NCI-H187 (cell line): Measurements from ENCODE around the gene HYAL3.
"Not testable (repeated sequence)": the region's sequence is repeated elsewhere in the genome, so short reads cannot be mapped to it uniquely, and the experiment has no call there.

Experiments
- DNase-seq, 2 experiments: peaks; one replicate each; lab custom pipeline; 2025; lab: John Stamatoyannopoulos, UW

HYAL3 gene

DNA sequence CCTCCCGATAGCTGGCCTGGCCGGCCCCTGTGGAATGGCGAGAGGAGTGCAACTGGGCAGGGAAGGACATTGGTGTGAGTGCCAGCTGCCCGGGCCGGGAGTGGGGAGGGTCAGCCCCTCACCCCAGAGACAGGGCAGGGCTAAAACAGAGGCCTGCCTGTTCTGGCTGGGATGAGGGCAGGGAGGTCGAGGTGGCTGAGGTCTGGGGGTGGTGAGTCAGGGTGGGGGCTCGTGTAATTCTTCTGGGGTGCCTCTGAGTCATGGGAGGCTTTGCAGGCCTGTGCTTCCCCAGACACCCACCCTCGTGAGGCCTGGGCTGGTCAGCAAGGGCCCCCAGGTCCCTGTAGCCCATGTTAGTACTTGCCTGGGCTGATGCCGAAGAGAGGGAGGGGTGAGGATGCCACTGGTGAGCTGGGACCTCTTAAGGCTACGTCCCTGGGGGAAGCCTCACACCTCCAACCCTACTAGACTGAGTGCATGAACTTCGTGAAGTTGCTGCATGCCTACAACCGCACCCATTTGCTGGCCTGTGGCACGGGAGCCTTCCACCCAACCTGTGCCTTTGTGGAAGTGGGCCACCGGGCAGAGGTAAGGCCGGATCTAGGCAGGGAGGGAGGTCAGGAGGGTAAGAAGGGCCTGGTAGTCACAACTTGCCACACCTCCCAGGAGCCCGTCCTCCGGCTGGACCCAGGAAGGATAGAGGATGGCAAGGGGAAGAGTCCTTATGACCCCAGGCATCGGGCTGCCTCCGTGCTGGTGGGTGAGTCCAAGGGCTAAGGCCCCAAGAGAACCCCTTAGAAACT is 28.6 kb downstream of the HYAL3 start:
- no peak for DNase-seq

DNA sequence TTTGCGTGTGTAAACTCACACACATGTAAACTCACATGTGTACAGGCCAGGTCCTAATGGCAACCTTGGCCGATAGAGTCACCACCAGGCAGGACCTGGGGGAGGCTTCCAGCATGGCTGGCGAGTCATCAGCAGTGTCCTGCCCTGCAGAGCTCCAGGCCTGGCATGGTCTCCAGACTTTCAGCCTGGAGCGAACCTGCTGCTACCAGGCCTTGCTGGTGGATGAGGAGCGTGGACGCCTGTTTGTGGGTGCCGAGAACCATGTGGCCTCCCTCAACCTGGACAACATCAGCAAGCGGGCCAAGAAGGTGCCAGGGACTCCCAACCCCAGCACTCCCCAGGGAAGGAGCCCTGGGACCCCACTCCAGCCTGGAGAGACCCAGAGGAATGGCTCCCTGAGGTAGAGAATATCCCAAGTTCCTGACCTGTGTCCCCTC is 29.2 kb downstream of the HYAL3 start:
- no peak for DNase-seq

DNA sequence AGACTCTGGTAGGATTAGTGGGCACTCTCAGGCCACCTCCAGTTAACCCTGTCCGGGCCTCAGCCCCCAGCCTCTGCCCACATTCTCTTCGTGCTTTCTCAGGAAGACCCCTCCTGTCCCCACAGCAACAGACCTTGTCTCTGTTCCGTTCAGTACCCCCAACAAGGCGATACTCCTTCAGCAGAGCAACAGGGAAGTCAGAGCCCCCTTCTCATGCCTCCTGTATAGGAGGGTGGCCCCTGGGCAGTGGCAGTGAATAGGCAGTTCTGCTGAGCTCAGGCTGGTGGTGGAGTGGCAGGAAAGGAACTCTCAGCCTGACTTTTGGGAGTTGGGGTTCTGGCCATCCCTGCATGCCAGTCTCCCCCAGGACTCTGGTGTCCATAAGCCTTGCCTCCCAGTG is 29.7 kb downstream of the HYAL3 start:
- DNase-seq, result no peak

DNA sequence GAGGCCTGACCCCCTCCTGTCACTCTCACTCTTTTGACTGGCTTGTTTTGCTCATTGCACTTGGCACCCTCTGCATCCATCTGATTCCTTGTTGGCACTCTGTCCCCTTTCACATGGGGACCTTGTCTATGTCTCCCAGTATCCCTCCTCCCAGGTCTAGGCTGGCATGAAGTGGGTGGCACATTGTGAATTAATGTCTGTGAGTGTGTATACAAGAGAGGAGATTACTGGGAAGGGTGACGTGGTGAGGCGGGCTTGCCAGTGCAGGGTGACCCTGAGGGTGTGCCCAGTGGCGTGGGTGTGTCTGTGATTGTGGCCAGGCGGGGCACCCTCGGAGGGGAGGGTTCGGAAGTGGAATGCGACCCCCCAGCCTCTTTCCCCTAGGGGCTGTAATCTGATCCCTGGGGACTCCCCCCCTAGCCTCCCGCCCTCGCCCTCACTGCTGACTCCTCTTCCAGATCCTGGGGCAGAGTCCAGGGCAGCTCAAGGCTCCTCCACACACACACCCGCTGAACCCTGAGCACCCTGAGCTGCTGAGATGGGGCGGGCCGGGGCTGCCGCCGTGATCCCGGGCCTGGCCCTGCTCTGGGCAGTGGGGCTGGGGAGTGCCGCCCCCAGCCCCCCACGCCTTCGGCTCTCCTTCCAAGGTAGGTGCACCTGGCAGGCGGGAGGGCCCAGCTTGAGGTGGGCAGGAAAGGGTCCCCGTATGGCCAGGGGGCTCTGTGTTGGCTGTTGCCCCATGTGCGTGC is 30.3 kb downstream of the HYAL3 start, which contains the start of gene SEMA3B:
Gene SEMA3B, plus strand, starts transcription at position 445 of the 749 bp plus-strand sequence. Its CDS starts 94 bp downstream, at position 539.
- DNase-seq, result no peak

DNA sequence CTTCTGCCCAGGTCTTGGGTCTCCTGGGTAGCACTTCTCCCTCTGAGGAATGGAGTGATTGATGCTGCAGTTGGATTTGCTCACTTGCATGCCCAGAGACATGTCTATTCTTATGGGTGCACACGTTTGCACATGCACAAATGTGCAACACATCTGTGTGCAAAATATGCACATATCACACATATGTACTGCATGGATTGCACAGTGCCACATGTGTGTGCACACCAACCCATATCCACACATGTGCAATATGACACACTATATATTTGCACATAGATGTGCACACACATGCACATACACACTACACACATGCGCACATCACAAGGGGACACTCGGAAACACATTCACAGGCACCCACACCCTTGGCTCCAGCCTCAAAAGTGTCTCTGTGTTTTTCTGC is 30.9 kb downstream of the HYAL3 start:
- DNase-seq, result no peak

DNA sequence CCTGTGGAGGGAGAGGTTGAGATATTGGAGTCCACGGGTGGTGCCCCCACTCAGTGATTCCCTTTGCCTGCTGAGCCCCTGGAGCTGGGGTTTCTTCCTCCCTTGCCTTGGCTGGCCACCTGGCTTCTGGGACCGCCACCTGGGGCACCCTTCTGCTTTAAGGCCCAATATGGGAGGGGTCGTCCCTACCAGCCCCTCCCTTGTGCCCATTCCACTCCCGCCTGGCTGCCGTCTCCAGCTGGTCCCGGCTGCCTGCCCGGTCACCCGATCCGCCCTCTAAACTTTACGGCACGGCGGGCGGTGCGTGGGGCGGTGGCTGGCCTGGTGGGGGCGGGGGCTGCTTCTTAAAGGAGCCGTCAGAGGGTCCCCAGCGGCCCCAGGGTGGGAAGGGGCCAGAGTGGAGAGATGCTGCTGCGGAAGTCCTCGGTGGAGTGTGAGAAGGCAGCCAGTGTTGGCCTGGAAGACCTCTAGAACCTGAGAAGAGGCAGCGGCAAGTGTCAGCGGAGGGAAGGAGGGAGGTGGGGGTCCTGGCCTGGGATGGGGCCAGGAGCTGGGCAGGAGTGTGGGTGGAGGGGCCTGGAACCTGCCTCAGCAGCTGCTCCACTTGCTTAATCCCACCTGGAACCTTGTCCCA is 31.8 kb downstream of the HYAL3 start:
- no peak for DNase-seq

DNA sequence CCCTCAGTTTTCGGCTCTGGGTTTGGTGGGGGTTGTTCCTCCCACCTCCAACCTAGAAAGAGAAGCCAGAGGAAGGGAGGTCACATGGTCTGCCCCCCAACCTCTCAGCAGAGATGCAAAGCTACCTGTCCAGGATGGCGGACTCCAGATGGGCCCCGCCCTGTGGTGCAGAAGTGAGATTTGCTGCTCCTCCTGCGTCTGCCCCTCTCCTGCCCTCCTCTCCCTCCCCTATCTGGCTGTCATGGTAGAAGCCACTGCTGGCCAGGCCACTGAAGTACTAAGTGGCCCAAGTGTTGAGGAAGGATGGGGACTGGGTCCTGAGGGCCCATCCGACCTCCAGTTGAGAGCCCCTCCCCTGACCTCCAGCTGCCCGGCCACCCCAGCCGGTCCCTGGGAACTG is 32.4 kb downstream of the HYAL3 start:
- no peak for DNase-seq

DNA sequence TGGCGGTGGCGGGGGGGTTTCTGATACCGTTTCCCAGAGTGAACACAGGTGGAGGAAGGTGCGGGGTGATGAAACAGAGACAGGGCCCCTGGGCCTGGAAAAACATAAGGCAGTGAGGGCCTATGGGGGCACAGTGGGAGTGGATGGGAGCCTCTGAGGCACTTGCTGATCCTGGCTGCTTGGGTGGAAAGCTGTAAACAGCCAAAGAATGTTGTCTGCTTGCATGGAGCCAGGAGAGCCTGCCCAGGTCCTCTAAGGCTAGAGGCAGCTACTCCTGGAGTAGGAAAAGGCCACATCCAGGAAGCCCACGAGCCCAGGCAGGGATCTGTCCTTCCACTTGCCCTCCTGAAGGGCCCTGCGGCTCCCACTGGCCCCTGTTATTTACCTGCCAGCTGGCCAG is 33.2 kb downstream of the HYAL3 start:
- no peak for DNase-seq

DNA sequence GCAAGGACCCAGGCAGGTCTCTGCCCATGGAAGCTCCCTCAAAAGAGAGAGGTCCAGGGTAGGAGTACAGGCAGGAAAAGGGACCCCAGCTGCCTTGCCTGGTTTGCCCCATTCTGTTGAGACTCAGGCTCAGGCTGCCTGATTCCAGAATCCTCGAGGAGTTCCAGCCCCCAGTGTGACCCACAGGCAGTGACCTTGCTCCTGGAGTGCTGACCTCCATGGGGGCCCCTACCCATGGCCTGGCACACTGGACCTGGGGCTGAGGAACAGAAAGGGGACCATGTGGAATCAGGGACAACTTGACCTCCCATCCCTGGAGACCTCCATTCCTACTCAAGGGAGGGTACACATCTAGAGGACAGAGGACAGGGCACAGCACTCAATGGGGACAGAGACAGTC is 33.6 kb downstream of the HYAL3 start:
- DNase-seq, result no peak

DNA sequence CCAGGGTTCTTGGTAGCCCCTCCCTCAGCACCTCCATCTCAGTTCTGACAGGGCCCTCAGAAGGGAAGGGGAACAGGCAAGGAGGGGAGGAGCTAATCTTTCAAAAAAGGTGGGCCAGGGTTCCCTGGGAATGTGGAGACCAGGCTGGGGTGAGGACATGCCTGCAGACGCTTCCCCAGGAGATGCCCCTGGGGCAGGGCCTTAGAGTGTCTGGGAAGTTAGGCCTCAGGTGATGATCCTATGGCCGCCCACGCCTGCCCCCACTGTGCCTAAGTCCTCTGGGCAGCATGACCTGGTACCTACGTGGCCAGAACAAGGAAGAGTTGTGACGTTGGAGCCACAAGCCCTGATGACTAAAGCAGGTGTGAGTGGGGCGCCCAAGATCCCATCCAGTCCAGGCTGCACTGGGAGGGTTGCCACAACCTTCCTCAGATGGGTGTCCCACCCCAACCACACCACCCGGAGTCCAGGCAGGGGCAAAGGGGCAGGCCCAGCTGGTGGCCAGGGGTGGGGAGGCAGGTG is 34.2 kb downstream of the HYAL3 start:
- DNase-seq, result no peak

DNA sequence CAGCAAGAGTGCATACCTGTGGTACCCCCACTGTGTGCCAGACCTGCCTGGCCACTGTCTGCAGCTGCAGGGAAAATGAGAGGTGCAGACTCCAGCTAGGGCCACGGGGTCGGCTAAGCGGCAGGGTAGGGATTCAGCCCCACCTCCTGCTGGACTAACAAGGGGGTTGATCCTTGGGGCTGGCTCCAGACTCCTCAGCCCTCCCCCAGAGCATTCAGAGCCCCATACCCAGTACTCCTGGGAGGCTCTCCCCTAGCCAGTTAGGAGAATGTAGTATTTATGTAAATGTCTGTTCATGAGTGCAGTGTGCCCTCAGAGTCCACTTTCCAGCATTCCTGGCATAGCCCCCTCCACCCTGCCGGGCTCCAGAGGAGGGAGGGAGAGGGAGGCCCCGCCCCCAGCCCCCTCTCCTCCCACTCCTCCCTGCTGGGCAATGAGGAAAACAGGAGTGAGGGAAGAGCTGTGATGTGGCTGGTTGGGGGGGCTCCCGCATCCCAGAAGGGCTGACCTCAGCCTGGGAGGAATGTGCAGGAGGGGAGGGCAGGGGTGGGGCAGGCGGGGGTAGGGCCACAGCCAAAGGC is 34.7 kb downstream of the HYAL3 start:
- DNase-seq, result no peak

DNA sequence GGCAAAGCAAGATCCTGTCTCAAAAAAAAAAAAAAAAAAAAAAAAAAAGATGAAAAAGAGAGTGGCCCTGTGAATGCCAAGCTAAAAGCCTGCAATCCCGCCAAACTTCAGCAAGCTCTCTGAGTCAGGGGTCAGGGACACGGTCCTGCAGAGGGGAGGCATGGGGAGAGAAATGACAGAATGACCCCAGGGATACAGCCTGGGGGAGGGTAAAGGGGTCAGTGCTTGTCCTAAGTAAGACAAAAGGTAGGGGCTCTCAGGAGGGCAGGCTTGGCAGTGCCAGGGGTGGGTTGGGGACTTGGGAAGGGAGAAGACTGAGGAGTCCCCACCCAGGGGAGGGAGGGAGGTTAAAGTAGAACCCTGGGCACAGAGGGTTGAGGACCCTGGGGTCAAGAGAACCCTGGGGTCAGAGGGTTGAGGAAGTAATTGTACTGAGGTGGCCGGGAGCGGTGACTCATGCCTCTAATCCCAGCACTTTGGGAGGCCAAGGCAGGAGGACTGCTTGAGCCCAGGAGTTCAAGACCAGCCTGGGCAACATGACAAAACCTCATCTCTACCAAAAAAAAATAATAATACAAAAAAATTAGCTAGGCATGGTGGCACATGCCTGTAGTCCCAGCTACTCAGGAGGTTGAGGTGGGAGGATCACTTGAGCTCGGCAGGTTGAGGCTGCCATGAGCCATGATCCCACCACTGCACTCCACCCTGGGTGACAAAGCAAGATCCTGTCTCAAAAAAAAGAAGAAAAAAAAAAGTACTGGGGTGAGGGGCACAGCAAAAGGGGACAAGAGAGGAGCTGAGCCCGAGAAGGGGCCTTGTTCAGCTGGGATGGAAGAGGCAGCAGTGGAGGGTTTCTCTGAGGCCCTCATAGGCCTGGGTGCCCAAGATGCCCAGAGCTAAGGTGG is 35.5 kb downstream of the HYAL3 start:
- DNase-seq, result no peak

DNA sequence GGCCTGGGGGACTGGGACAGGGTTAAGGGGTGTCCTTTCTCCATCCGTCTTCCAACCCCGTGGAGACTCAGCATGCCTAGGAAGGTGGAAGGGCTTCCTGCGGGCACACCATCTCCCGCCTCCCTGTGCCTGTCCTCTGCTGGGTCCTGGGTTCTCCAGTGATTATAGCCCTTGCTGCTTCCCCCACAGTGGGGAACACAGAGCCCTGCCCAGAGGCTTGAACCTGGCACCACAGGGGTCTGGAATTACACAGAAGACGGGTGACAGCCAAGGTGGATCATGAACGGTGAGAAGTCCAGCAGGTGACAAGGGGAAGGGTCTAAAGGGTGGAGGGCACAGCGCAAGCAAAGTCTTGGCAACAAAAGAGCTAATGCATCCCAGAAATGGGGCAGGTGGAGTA is 36.4 kb downstream of the HYAL3 start:
- no peak for DNase-seq

DNA sequence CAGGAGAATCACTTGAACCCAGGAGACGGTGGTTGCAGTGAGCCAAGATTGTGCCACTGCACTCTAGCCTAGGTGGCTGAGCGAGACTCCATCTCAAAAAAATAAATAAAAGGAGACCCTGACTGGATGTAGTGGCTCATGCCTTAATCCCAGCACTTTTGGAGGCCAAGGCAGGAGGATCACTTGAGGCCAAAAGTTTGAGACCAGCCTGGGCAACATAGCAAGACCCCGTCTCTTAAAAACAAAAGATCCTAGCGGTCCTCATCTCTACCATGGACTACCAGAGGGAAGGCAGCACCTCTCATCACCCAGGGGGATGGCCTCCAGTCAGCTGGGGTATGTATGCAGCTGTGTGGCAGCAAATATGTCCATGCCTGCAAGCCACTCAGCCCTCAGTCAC is 37.0 kb downstream of the HYAL3 start:
- DNase-seq, result not testable (repeated sequence)

DNA sequence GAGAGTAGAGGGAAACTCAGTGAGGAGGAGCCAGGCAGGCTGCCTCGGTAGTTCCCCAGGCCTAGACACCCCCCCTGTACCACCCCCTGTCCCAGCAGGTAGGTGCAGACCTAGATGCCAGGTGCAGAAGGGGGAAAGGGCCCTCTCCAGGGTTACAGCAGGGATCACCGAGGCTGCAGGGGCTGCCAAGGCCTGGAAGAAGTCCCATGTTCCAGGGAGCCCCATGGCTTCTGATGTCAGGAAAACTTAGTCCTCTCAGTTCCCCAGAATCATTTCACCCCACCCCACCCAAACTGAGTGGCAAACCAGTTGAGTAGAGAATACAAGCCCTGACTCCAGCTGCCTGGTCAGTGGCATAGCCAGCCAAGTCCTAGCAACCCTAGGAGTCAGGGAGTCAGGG is 37.7 kb downstream of the HYAL3 start:
- no peak for DNase-seq

DNA sequence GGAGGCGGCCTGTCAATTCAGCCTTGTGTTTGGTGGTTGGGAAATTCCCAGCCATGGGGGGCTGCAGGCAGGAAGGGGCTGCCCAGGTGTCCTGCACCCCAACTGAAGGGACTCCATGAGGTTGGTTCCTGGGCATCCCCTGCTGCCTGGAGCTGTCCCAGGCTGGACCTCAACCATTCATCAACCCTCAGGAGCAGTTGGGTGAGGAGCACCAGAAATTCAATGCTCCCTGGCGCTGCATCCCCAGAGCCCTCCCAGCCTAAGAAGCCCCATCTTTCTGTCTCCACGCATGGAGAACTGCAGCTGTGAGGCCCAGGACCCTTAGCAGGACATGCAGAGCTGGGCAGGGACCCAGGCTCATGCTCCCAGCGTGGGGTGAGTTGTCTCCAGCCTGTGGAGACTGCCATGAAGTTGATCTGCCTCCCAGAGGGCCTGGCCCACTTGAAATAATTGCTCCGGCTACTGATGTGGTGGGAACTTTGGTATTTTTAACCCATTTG is 38.2 kb downstream of the HYAL3 start:
- no peak for DNase-seq

DNA sequence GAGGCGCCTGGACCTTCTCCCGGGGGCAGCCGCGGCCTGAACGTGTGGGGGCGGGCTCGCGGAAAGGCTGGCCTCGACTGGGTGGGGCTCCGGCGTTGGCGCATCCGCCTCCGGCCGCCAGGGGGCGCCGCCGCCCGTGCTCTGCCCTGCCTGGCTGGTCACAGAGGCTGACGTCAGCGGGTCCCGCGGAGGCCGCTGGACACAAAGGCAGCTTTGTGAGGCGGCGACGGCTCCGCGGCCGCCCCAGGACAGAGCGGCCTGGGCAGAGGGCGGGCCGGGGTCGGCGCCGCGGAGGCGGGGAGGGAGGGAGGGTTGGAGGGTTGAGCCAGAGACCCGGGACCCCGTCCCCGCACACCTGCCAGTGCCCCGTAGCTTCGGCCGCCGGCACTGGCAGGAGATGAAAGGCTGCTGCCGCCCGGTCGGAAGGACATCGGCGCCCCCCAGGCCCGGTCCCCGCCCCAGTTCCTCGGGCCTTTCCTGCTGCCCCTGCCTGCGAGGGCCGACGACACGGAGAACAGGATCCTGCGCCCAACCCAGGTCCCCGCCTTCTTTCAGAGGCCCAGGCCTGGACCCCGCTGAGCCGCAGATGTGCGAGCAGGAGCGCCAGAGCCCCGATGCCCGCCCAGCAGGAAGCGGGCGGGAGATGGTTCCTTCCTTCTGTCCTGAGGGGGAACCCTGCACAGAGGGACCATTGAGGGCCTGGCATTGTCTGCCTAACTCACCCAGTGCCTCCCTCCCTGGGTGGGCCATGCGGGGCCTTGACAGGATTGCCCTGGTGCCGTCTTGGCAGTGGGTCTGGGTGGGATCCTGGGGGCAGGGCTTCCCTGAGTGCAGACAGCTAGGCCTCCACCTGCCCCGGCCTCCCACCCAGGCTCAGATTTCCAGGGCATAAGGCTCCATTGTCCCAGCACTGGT is 38.9 kb downstream of the HYAL3 start:
- DNase-seq, result peak; percentile 35 to 38

DNA sequence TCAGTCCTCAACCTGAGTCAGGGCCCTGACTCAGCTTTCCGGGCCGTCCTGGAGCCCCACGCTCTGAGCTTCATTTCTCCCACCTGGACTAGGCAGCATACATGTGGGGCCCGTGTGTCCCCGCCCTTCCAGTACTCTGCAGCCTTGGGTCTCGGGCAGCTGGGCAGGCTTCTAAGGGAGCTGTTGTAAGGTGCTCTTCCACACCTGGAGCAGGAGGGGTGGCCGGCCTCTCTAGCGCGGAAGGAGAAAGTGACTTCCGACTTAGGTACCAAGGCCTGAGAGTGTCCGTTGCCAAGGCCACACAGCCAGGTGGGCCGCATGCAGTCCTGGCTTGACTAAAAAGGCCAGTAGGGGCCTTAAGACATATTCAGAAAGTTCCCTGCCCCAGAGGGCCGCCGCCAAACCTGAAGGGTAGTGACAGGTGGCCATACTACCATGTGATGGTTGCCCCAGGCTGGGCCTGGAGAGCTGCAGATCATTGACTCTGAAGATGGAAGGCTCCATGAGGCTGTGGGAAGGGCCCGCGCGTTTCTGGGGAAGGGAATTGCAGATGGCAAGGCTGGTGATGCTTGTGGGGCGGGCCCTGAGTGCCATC is 39.7 kb downstream of the HYAL3 start:
- no peak for DNase-seq

DNA sequence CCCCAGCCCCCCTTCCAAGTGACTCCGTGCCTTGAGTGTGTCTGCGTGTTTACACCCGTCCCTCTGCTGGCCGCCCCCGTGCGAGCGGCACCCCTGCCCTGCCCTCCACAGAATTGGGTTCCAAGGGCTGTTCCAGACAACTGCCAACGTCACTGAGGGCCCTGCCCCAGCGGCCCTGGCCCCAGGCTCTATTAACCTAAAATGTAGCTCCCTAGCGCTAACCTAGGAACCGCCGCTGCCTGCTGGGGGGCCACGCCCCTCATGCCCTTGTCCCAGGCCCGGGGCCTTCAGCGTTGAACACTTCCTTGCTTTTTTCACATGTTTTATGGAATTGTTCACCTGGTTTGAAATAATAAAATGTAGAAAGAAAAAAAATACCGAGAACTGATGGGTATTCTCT is 40.2 kb downstream of the HYAL3 start:
- no peak for DNase-seq
